PC-3 (cell line): ENCODE measurements around the gene MYL7. TPM values are rescaled to one million over a fixed set of nuclear protein-coding genes. Genes with fewer than 3 reads are reported as not detected.

Experiments
- ATAC-seq: fragments of 200-7000 bp; cut with Tn5 transposase; 2 replicates; pipeline ENCODE4 v1.9.1; 2020; ENCODE audit warnings: mild to moderate bottlenecking, moderate library complexity
- BruUV-seq: library from RNA; stranded (reverse); fragments of 400-500 nt; replicated peaks from 2 replicates; lab custom pipeline; 2021; lab: Mats Ljungman, UMichigan
- CTCF ChIA-PET: fragments of 300-600 bp; sonication (Branson Sonifier 250); formaldehyde crosslinking; loops from one replicate; lab custom pipeline; 2022; ENCODE audit warnings: antibody characterized with exemption; lab: Charles Lee
- POLR2A ChIA-PET: fragments of 300-600 bp; sonication (Branson Sonifier 250); formaldehyde crosslinking; loops from one replicate; lab custom pipeline; 2022; ENCODE audit warnings: antibody characterized with exemption; ENCODE audit not compliant: unreplicated experiment; lab: Charles Lee
- DNase-seq: peaks from one replicate; pipeline ENCODE4 v3.0.0-alpha.2; 2015
- H2AFZ ChIP-seq: fragments of 300-600 bp; sonication (generic); 2 replicates; pipeline ENCODE4 v1.6.0; 2016; ENCODE audit warnings: antibody characterized with exemption, low read length
- H3F3A ChIP-seq: fragments of 300-600 bp; sonication (generic); one replicate; pipeline ENCODE4 v1.6.0; 2017; ENCODE audit warnings: antibody characterized with exemption, low read length, control low read depth, mild to moderate bottlenecking; ENCODE audit not compliant: unreplicated experiment
- H3K27ac ChIP-seq: fragments of 300-600 bp; sonication (generic); 2 replicates; pipeline ENCODE4 v1.5.1; 2016; ENCODE audit warnings: mild to moderate bottlenecking, low read length
- H3K27me3 ChIP-seq: fragments of 300-600 bp; sonication (generic); 2 replicates; pipeline ENCODE4 v1.6.1; 2016; ENCODE audit warnings: low read length, mixed read lengths
- H3K36me3 ChIP-seq: fragments of 300-600 bp; sonication (generic); 2 replicates; pipeline ENCODE4 v1.6.1; 2016; ENCODE audit warnings: low read depth, mixed run types, low read length, mixed read lengths
- H3K4me1 ChIP-seq: fragments of 300-600 bp; sonication (generic); 2 replicates; pipeline ENCODE4 v1.5.1; 2016; ENCODE audit warnings: low read length; ENCODE audit not compliant: insufficient read depth
- H3K4me2 ChIP-seq: fragments of 300-600 bp; sonication (generic); 2 replicates; pipeline ENCODE4 v1.6.0; 2016; ENCODE audit warnings: low read length
- H3K4me3 ChIP-seq: fragments of 300-600 bp; sonication (generic); 2 replicates; pipeline ENCODE4 v1.5.1; 2016; ENCODE audit warnings: mild to moderate bottlenecking, low read length, mixed read lengths
- H3K79me2 ChIP-seq: fragments of 300-600 bp; sonication (generic); 2 replicates; pipeline ENCODE4 v1.6.1; 2017; ENCODE audit warnings: low read length, mixed read lengths
- H3K9ac ChIP-seq: fragments of 300-600 bp; sonication (generic); 2 replicates; pipeline ENCODE4 v1.6.0; 2016; ENCODE audit warnings: mild to moderate bottlenecking, low read length
- H3K9me2 ChIP-seq: fragments of 300-600 bp; sonication (generic); replicated peaks from 2 replicates; pipeline ENCODE4 v1.6.1; 2016; ENCODE audit warnings: mixed run types, low read length, mixed read lengths
- H3K9me3 ChIP-seq: fragments of 300-600 bp; sonication (generic); 2 replicates; pipeline ENCODE4 v1.6.1; 2016; ENCODE audit warnings: low read length, mixed read lengths
- H4K20me1 ChIP-seq: fragments of 300-600 bp; sonication (generic); 2 replicates; pipeline ENCODE4 v1.6.1; 2016; ENCODE audit warnings: low read length, mixed read lengths
- EZH2 ChIP-seq: fragments of 300-600 bp; sonication (generic); IDR thresholded peaks from one replicate; pipeline ENCODE4 v1.6.1; 2017; ENCODE audit warnings: antibody characterized with exemption, mild to moderate bottlenecking, low read length; ENCODE audit not compliant: unreplicated experiment
- EZH2phosphoT487 ChIP-seq: fragments of 300-600 bp; sonication (generic); IDR thresholded peaks from 2 replicates; pipeline ENCODE4 v1.6.1; 2018; ENCODE audit warnings: mild to moderate bottlenecking, antibody characterized with exemption, low read length, borderline replicate concordance
- intact Hi-C: fragments of 100-400 bp; cut with micrococcal nuclease; formaldehyde crosslinking; loops from 2 replicates; pipeline ENCODE4 v1.9.0; 2023
- total RNA-seq: library from RNA; depleted of rRNA; stranded (reverse); fragments of >200 nt; gene quantifications from 2 replicates; pipeline ENCODE4 v1.2.3, GENCODE V29; 2014
- TF ChIP-seq, protein P1 (sequence below): fragments of 300-600 bp; sonication (generic); conservative IDR thresholded peaks from 2 replicates; pipeline ENCODE4 v1.5.1; 2017; ENCODE audit warnings: antibody characterized with exemption, low read depth, mild to moderate bottlenecking, low read length

The MYL7 gene
- total RNA-seq, 1 experiment from 2014 or later = not detected

DNA sequence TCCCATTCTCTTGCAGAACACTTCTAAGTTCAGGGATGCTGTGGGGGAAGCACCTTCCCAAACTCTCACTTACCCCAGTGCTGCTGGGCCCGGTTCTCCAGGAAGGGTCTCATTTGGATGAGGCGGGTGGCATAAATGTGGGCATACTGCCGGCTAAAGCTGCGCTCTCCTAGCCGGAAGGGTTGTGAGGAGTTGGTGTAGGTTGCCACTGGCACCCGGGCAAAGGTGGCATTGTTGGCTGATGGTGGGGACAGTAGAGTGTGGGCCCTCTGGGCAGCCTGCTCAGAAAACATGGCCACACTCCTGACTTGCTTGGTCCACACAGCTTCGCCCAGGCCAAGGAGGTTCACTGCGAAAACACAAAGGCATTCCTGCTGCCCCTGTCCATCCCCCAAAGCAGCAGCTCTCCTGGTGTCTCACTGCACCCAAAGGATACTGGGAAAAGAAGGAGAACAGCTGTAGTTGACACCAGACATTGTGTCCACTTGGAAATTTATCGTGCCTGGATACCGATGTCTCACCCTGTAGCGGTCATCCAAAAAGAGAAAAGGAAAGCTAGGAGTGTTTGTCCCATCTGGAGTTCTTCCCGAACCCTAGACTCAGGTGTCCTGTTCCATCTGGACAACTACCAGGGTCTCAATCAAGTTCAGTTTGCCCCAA, 19.2 kb downstream of the MYL7 start:
- DNase-seq = no peak
- Histone ChIP-seq H4K20me1 (no peaks in the 10 kb centered on the region), H3K9ac (peak overlapping the region; percentile 93; the same call in 1 of the 2 replicates), H3K27me3 (no peaks in the 10 kb centered on the region), H3K4me1 (peaks cover 20% of the 10 kb centered on the region), H3K4me3 (peak overlapping the region; percentile 81; the same call in 1 of the 2 replicates), H3K9me3 (no peaks in the 10 kb centered on the region), H3K27ac (no peak overlapping the region), H3F3A (no peaks in the 10 kb centered on the region), H3K9me2 (no peaks in the 10 kb centered on the region), H3K36me3 (peaks cover 21% of the 10 kb centered on the region; the same call in 1 of the 2 replicates), H3K79me2 (peaks cover 38% of the 10 kb centered on the region), H2AFZ (no peak overlapping the region), H3K4me2 (peak overlapping the region; percentile 97)
- ATAC-seq = no peak
- BruUV-seq = no TSS peak
- ChIA-PET CTCF (no interaction called here), POLR2A (no interaction called here)
- TF ChIP-seq EZH2 = no peak
- no peak for TF ChIP-seq EZH2phosphoT487
- TF ChIP-seq, protein P1, sequence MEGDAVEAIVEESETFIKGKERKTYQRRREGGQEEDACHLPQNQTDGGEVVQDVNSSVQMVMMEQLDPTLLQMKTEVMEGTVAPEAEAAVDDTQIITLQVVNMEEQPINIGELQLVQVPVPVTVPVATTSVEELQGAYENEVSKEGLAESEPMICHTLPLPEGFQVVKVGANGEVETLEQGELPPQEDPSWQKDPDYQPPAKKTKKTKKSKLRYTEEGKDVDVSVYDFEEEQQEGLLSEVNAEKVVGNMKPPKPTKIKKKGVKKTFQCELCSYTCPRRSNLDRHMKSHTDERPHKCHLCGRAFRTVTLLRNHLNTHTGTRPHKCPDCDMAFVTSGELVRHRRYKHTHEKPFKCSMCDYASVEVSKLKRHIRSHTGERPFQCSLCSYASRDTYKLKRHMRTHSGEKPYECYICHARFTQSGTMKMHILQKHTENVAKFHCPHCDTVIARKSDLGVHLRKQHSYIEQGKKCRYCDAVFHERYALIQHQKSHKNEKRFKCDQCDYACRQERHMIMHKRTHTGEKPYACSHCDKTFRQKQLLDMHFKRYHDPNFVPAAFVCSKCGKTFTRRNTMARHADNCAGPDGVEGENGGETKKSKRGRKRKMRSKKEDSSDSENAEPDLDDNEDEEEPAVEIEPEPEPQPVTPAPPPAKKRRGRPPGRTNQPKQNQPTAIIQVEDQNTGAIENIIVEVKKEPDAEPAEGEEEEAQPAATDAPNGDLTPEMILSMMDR = no peak
- intact Hi-C loops = loop anchor here (2.0 kb wide), 1 partner anchor 39 kb away; the partner anchor contains the start of gene POLM

DNA sequence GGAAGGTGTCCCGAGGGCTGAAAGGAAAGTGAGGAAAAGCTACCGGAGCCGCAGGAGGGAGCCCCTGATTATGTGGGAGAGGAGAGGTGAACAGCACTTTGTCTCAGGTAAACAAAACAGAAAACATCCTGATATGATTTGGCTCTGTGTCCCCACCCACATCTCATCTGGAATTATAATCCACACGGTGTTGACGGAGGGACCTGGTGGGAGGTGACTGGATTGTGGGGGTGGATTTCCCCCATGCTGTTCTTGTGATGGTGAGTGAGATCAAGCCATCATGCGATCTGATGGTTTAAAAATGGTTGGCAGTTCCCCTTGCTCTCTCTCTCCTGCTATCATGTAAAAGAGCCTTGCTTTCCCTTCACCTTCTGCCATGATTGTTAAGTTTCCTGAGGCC, 20.7 kb downstream of the MYL7 start:
- H3K79me2 ChIP-seq = peaks cover 38% of the 10 kb centered on the region
- no peak overlapping the region for H3K4me2 ChIP-seq
- H3K4me1 ChIP-seq = peaks cover 20% of the 10 kb centered on the region
- intact Hi-C loops = no loop called here
- no peak overlapping the region for H2AFZ ChIP-seq
- no peaks in the 10 kb centered on the region for H3K9me2 ChIP-seq
- H3F3A ChIP-seq = no peaks in the 10 kb centered on the region
- H3K9ac ChIP-seq = no peak overlapping the region
- POLR2A ChIA-PET = no interaction called here
- no peaks in the 10 kb centered on the region for H3K9me3 ChIP-seq
- TF ChIP-seq EZH2 (no peak), EZH2phosphoT487 (no peak)
- TF ChIP-seq, protein P1 = no peak
- CTCF ChIA-PET = no interaction called here
- ATAC-seq = no peak
- H3K27me3 ChIP-seq = no peaks in the 10 kb centered on the region
- no TSS peak for BruUV-seq
- no peak for DNase-seq
- H4K20me1 ChIP-seq = no peaks in the 10 kb centered on the region
- peaks cover 21% of the 10 kb centered on the region; the same call in 1 of the 2 replicates for H3K36me3 ChIP-seq
- H3K27ac ChIP-seq = no peak overlapping the region
- H3K4me3 ChIP-seq = no peak overlapping the region

DNA sequence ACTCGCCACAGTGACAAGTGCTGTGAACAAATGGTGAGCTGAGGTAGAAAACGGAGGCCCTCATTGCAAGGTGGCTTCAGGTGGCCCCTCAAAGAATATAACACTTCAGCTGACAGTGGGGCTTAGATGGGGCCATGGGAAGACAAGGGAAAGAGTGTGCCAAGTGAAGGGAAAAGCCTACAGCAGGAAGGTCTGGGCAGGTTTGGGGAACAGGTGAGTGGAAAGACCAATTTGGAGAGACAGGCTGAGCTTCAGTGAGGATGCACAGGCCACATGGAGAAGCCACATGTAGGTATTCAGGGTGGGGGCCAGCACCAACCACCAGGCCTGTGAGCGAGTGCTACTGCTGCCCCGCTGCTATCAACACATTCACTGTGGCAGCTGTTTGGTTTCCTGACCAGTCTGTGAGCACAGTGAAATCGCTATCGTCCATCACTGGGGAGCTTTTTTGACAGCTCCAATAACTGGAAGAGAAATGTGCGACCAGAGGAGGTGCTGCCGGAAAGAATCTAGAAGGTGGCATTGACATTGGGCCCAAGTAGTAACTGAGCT, 21.2 kb downstream of the MYL7 start:
- Histone ChIP-seq H3F3A (no peaks in the 10 kb centered on the region), H3K4me2 (no peak overlapping the region), H3K27ac (no peak overlapping the region), H3K9me2 (no peaks in the 10 kb centered on the region), H3K79me2 (peaks cover 38% of the 10 kb centered on the region), H3K4me1 (peaks cover 20% of the 10 kb centered on the region), H3K36me3 (peaks cover 23% of the 10 kb centered on the region), H3K4me3 (no peak overlapping the region), H3K9ac (no peak overlapping the region), H2AFZ (no peak overlapping the region), H3K27me3 (no peaks in the 10 kb centered on the region), H3K9me3 (no peaks in the 10 kb centered on the region), H4K20me1 (no peaks in the 10 kb centered on the region)
- ATAC-seq = no peak
- no TSS peak for BruUV-seq
- TF ChIP-seq, protein P1 = no peak
- TF ChIP-seq EZH2 = no peak
- no peak for TF ChIP-seq EZH2phosphoT487
- CTCF ChIA-PET = no interaction called here
- no peak for DNase-seq
- POLR2A ChIA-PET = no interaction called here
- intact Hi-C loops = no loop called here
